ENCODE data around the gene RDX.

Gene RDX

GRCh38 chr11:110169738-110170137 lies 126.7 kb downstream of the RDX start:
- no peak for DNase-seq

DNA sequence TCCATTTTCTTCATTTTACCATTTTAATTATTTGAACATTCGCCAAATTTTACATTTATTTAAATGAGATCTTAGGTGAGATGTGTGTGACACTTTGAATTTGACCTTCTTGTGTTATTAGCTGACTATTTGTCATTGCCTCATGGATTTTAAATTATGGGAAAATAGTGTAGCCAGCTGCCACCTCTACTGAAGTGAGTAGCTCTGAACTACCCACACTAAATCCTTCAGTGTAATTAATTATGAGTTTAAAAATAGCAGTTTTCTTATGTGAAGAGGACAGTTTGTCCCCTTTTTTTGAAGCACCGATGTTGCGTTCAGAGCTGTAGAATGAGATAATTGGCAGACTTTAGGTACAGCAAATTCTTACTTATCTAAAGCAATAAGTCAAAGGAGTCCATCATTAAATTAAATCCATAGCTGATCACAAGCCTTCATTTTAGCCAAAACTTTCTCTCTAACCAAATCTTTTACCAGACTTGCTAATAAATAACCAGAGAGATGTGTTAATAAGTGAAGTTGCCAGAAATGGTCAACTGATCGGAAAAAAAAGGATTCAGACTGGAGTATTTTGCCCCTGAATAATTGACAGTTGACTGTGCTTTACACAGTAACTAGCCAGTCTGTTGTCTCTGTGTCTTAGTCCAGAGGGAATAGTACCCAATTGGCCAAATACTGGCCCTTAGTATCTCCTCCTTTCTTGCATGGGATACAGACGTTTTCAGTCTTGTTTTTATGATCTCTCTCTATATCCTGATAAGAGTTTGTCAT lies 128.2 kb downstream of the RDX start:
- DNase-seq: no peak

DNA sequence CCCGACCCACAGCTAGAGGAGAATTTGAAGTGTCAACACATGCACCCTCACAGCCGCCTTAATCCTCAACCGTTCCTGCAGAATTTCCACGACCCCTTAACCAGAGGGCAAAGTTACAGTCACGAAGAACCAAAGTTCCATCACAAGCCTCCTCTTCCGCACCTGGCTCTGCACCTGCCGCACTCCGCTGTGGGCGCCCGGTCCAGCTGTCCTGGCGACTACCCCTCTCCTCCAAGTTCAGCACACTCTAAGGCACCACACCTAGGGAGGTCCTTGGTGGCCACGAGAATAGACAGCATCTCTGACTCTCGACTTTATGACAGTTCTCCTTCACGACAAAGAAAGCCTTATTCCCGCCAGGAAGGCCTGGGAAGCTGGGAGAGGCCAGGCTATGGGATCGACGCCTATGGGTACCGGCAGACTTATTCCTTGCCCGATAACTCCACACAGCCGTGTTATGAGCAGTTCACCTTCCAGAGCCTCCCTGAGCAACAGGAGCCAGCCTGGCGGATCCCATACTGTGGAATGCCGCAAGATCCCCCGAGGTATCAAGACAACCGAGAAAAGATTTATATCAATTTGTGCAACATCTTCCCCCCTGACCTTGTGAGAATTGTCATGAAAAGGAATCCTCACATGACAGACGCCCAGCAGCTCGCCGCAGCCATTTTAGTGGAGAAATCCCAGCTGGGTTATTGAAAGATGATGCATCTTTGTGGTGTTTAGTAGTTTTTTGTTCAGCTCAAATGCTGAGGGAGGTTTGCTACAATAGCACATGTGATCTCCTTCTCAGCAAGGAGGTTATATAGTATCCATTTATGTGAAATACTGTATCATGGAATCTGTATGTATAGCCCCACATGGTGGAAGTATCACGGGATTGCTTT lies 131.1 kb downstream of the RDX start:
- DNase-seq: no peak

DNA sequence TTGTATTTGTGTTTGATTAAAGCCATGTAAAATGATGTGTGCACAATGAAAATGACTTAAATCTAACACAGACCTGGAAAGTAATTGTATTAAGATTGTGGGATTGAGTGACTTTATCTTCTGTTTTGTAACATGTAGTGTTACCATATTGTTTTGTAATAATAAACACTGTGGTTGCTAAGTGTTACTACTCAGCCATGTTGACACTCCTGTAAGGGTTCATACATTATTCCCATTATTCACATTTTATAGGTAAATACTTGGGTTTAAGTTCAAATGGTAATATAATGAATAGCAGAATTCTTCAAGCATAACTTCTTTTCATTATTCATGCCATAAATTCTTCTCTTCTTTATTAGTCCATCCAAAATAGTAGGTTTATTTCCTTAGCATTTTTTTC lies 134.2 kb downstream of the RDX start:
- DNase-seq: no peak

GRCh38 chr11:110161061-110161460 lies 135.4 kb downstream of the RDX start:
- no peak for DNase-seq

DNA sequence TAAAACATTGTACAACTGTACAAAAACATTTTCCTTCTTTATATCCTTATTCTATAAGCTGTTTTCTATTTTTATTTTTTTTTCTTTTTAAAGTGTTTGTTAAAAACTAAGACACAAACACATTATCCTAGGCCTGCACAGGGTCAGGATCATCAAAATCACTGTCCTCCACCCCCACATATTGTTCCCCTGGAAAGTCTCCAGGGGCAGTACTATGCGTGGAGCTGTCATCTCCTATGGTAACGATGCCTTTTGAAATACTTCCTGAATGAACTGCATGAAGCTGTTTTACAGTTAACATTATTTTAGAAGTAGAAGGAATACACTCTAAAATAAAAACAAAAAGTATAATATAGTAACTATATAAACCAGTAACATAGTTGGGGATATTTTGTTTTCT lies 136.0 kb downstream of the RDX start:
- DNase-seq: no peak

GRCh38 chr11:110160016-110160415 lies 136.4 kb downstream of the RDX start:
- DNase-seq: no peak

GRCh38 chr11:110159476-110159875 lies 136.9 kb downstream of the RDX start:
- DNase-seq: no peak

GRCh38 chr11:110158317-110159200 lies 137.9 kb downstream of the RDX start:
- DNase-seq: no peak

- DNase-seq: no peak
Observed at GRCh38 chr11:110156503-110156902, 139.9 kb downstream of the RDX start.

- DNase-seq: no peak
Observed at GRCh38 chr11:110153474-110153873, 142.9 kb downstream of the RDX start.

DNA sequence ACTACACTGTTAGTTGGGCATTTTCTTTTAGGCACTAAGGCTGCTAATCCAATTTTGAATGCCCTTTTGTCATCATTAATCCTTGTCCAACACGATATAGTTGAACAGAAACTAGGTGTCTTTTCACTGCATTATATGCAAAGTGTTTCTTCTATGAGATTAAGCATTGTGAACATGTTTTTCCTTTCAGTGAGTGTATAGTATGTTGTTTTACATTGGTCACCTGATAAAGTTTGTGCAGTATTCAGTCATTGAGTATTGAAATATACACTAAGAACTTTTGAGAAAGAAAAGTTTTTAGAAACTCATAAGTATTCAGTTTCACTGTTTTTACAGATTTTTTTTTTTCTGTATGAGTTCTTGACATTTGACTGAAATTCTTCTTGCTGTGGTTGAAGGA lies 144.2 kb downstream of the RDX start:
- DNase-seq: no peak

GRCh38 chr11:110148775-110149744 lies 147.4 kb downstream of the RDX start:
- no peak for DNase-seq

DNA sequence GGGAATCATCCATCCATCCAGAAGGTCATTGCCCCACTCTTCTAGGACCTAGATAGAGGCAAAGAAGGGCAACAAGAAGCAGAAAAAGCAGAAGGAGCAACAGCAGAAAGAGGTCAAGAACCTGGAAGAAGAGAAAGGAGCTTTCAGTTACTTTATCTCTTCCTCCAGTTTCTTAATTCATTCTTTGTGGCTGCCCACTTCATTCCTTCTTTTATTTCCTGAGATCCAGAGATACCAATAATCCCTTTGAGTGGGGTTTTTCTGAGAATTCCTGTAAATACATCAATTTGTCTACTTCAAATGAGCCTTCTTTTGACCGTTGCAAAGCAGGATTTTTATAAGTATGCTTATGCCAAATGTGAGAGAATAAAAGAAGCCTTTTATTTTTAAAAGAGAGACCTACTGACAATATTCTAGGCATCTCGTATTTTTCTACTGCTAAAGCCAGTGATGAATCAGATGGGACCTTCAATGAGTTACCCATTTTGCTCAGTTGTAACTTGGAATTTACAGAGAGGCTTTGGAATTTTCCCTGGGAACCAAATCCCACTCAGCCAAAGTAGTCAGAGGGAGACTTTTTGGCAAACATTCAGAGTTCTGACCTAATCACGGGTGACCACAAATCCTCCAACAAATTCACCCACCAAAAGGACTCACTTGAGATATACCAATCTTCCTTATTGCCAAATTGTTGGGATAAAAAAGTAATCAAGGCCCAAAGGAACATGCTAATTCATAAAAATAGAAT lies 148.3 kb downstream of the RDX start:
- no peak for DNase-seq

- DNase-seq: no peak
Observed at GRCh38 chr11:110141812-110142211, 154.6 kb downstream of the RDX start.

GRCh38 chr11:110134110-110134509 lies 162.3 kb downstream of the RDX start:
- no peak for DNase-seq

DNA sequence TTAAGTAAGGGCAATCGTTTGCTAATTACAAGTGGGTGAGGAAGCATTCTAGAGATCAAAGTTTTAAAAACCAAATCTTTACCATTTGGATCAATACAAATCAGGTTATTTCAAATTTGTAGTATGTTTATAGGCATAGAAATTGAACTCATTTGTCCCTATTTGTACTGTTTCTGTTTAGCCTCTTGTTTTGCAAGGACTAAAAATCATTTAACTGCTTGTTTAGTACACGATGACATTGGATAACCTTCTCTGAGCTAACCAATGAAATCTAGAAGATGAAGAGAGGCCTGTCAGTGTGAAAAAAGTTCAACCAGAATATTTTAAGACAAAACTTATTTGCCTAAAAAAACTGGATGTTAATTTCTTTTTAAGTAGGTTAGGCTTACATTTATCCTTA lies 163.3 kb downstream of the RDX start:
- DNase-seq: no peak

- no peak for DNase-seq
Observed at GRCh38 chr11:110131386-110132123, 164.9 kb downstream of the RDX start.

GRCh38 chr11:110130642-110131238 lies 165.7 kb downstream of the RDX start:
- no peak for DNase-seq

- no peak for DNase-seq
Observed at GRCh38 chr11:110128161-110128560, 168.3 kb downstream of the RDX start.

Measured in KG1 (cell line).